ENCODE results near the gene TDRKH.

Gene TDRKH

DNA sequence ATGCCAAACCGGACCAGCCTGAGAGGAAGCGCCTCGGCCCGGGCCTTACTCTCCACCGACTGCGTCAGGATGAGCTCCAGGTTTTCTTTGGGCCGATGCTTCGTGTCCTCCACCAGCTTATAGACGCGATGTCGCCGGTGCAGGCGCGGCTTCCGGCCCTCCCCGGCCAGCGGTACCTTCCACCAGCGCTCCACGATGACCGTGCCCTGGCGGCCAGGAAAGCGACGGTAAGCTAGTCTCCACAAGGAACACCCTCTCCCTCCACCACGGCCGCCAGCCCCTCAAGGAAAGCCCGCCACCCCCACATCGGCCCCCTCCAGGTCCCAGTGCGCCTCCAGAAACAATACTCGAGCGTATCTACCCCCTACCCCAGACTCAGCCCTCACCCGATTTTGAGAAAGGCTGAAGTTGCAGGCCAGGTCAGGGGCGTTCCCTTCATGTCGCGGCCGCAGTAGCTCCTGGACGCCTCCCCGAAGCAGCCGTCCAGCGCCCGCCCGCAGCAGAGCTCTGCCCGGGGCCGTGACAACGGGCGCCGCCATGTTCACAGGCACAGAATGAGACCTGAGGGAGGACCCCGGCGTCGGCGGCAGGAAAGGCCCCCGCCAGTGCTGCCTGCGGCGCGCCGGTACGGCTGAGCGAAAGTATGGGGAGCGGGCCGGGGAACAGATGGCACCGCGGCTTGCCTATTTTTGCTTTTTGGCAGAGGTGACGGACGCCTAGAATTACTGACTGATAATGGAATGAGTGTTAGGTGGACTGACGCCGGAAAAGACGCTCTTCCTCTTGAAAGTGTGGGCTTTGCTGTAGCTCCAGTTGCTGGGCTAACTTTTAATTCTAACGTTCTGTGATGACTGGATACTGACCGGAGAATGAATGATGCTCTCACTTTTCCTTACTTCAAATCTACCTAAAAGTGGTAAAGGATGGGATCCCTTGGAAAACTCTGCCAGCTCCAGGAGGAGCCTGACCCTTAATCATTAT, 27.1 kb downstream of the TDRKH start, which contains the start of gene MRPL9:
Gene MRPL9 (minus strand): TSS at position 556 of the 981 bp plus-strand sequence. CDS start 17 bp downstream, at position 539.
- ChIA-PET CTCF (interaction anchor here (0.8 to 1.2 kb wide), 6 partner anchors 8 to 319 kb away, joined by 3 to 4 read pairs (median 3); no protein-coding TSS in a partner anchor), POLR2A (no interaction called here)
- H3K4me3 ChIP-seq (ENCODE audit: low read depth, low read length) = peak within 1 kb of the TSS; percentile 90
- DNase-seq (ENCODE audit: low read depth, low spot score) = no peak
- TF ChIP-seq, protein P1, sequence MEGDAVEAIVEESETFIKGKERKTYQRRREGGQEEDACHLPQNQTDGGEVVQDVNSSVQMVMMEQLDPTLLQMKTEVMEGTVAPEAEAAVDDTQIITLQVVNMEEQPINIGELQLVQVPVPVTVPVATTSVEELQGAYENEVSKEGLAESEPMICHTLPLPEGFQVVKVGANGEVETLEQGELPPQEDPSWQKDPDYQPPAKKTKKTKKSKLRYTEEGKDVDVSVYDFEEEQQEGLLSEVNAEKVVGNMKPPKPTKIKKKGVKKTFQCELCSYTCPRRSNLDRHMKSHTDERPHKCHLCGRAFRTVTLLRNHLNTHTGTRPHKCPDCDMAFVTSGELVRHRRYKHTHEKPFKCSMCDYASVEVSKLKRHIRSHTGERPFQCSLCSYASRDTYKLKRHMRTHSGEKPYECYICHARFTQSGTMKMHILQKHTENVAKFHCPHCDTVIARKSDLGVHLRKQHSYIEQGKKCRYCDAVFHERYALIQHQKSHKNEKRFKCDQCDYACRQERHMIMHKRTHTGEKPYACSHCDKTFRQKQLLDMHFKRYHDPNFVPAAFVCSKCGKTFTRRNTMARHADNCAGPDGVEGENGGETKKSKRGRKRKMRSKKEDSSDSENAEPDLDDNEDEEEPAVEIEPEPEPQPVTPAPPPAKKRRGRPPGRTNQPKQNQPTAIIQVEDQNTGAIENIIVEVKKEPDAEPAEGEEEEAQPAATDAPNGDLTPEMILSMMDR (IDR thresholded peaks at IDR 0.05; ENCODE audit: insufficient read depth, low read length, missing control alignments) = no peak

DNA sequence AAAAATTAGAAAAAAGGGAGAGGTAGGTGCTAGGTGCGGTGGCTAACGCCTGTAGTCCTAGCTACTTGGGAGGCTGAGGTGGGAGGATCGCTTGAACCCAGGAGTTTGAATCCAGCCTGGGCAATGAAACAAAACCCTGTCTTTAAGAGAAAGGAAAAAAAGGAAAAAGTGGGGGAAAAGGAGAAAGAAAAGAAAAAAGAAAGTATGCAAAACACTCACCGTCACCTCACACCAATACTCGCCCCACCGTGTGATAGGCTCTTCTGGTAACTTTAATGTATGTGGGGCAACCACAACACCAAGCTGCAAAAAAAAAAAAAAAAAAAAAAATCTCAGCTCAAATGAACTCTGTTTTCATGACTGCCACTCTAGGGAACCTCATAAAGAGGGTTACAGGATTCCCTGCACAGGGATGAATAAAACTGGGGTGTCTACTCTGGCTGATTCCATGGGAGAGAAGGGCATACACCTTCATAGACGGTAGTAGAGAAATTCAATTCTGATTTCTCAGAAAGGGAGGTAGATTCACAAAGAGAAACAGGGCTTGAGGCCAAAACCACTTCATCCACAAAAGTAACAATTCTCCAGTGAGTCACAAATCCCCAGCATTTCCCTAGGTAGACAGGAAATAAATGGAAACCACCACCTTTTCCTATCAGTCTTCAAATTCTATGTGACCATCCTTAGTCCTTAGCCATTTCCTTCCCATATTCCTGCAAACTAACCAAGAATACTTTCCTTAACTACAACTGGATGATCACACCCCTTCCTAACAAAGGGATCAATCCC, 29.5 kb downstream of the TDRKH start:
- no peak for DNase-seq (ENCODE audit: low read depth, low spot score)
- no peak overlapping the region for H3K4me3 ChIP-seq (ENCODE audit: low read depth, low read length)
- TF ChIP-seq, protein P1 (IDR thresholded peaks at IDR 0.05; ENCODE audit: insufficient read depth, low read length, missing control alignments) = no peak
- ChIA-PET POLR2A (no interaction called here), CTCF (interaction anchor here (1.3 kb wide), 1 partner anchor 167 kb away, joined by 3 read pairs; no protein-coding TSS in a partner anchor)

DNA sequence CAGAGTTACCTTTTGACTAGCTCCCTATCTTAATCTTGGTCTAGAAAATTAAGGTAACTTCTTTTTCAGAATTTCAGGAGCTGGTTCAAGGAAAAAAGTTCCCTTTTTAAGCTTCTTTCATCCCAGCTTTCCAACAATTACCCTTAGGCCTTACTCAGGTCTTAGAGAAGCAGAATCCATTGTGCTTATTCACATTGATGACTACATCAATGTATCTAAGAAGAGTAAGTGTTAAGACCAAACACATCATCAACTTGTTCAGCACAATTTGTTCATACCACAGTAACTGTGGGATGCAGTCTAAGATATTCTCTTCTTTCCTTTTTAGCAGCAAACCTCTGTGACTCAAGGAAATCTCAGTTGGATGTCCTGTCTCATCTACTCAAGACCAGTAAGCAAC, 31.1 kb downstream of the TDRKH start:
- TF ChIP-seq, protein P1 (IDR thresholded peaks at IDR 0.05; ENCODE audit: insufficient read depth, low read length, missing control alignments) = no peak
- ChIA-PET CTCF (no interaction called here), POLR2A (no interaction called here)
- DNase-seq (ENCODE audit: low read depth, low spot score) = no peak
- H3K4me3 ChIP-seq (ENCODE audit: low read depth, low read length) = no peak overlapping the region

DNA sequence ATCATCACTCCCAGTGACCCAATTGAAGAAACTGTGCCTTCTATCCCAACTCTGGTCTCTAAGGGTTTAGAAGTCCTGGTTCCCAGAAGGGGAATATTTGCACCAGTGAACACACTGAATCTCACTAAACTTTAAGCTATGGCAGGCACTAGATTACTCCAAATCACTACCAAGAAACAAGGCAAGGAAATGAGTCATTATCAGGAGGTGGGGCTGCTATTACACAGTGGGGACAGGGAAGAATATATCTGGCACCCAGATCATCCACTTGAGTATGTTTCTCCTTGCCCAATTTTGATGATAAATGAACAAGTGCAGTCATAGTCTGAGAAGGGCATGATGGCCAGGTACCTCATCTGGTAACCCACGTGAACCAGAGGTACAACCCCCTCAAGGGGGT, 34.0 kb downstream of the TDRKH start:
- no peak overlapping the region for H3K4me3 ChIP-seq (ENCODE audit: low read depth, low read length)
- POLR2A ChIA-PET = no interaction called here
- TF ChIP-seq, protein P1 (IDR thresholded peaks at IDR 0.05; ENCODE audit: insufficient read depth, low read length, missing control alignments) = no peak
- CTCF ChIA-PET = interaction anchor here (1.4 to 1.5 kb wide), 2 partner anchors 21 to 245 kb away, joined by 3 to 4 read pairs; partner anchors contain the start of gene CGN
- no peak for DNase-seq (ENCODE audit: low read depth, low spot score)

DNA sequence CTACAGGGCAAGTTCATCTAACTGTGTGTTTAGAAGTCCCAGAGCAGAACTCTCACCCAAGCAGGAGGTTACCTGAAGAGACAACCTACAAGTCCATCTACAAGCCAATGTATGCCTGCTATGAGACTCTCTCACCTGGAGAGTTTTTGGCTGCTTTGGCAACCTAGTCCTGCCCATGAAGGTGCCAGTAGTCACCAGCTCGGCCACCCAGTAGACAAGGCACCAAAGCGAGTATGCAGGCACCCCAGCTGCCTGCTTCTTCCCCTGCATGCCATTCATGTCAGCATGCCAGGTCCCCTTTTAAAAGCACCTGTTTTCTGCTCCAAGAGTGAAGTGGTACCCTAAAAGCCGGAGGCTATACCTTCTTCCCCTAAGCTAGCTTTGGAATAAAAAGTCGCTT, 48.8 kb downstream of the TDRKH start:
- DNase-seq (ENCODE audit: low read depth, low spot score) = no peak
- H3K4me3 ChIP-seq (ENCODE audit: low read depth, low read length) = no peak overlapping the region
- POLR2A ChIA-PET = no interaction called here
- CTCF ChIA-PET = interaction anchor here (2.8 kb wide), 1 partner anchor 7 kb away, joined by 20 read pairs; no protein-coding TSS in a partner anchor
- TF ChIP-seq, protein P1 (IDR thresholded peaks at IDR 0.05; ENCODE audit: insufficient read depth, low read length, missing control alignments) = no peak
